OCI-M1 (cell line): ENCODE data around the gene OR2H2.
A peak's percentile ranks its signal among the peaks of the same experiment; 100 is the strongest.

ENCODE experiments used
- DNase-seq: peaks from one replicate; lab custom pipeline; 2025; lab: John Stamatoyannopoulos, UW

The OR2H2 gene

GRCh38 chr6:29584821-29585220 lies at the start of gene OR2H2:
Gene OR2H2 (plus strand): TSS chr6:29585121. CDS start chr6:29587945, 2,824 bp downstream.
- no peak for DNase-seq

DNA sequence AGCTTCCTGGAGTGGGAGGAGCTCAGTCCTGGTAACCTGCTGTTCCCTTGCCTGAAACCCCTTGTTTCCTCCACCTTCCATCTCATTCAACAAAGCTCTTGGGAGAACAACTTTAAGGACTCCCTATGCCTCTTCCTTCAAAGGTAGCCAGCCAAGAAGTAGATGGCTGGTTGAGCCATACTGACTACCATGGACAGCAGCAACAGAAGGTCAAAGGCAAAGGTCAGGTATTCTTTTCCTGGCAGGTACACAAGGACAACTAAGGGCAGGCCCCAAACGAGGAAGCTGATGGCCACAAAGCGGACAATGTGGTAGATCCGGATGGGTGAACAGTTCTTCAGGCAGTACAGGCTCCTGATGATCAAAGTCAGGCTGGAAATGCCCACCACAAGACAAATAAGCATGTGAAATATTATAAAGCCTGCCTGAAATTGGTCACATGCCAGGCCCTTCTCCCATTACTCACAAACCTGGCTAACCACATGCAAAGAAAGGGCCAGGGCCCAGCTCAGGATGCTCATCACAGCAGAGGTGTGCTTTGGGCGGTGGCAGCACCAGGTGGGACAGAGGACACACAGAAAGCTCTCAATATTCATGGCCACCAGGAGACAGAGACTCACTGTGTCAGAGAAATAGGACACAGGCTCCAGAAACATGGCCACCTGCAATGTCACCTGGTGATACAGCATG lies 47.1 kb upstream of the OR2H2 start:
- no peak for DNase-seq

DNA sequence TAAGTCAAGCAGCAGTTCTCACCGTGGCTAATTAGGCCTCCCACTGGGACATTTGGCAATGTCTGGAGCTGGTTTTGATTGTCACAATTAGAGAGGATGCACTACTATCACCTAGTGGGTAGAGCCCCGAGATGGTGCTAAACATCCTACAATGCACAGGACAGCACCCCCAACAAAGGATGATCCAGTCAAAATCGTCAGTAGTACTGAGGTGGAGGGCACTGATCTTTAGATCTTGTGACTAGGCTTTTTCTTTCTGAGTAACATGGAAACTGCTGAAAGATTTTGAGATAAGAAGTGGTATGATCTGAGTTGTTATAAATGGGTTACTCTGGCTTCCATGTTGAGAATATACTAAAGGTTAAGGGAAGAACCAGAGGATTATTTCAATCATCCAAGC lies 37.3 kb upstream of the OR2H2 start:
- DNase-seq, result no peak

GRCh38 chr6:29552512-29553051 lies 32.3 kb upstream of the OR2H2 start:
- peak; percentile 85 for DNase-seq

GRCh38 chr6:29553268-29554057 lies 31.5 kb upstream of the OR2H2 start:
- DNase-seq, result no peak

GRCh38 chr6:29554764-29555163 lies 30.2 kb upstream of the OR2H2 start:
- DNase-seq, result no peak

GRCh38 chr6:29557320-29557719 lies 27.6 kb upstream of the OR2H2 start:
- peak; percentile 36 for DNase-seq

DNA sequence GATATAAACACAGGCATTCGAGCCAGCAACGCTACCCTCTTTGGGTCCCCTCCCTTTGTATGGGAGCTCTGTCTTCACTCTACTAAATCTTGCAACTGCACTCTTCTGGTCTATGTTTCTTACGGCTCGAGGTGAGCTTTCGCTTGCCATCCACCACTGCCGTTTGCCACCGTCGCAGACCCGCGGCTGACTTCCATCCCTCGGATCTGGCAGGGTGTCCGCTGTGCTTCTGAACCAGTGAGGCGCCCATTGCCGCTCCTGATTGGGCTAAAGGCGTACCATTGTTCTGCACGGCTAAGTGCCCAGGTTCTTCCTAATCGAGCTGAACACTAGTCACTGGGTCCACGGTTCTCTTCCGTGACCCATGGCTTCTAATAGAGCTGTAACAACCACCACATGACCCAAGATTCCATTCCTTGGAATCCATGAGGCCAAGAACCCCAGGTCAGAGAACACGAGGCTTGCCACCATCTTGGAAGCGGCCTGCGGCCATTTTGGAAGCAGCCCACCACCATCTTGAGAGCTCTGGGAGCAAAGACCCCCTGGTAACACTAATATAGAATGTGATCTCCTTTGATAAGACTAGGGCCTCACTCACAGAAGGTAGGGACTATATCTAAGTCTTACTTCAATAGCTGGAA lies 26.4 kb upstream of the OR2H2 start:
- no peak for DNase-seq

DNA sequence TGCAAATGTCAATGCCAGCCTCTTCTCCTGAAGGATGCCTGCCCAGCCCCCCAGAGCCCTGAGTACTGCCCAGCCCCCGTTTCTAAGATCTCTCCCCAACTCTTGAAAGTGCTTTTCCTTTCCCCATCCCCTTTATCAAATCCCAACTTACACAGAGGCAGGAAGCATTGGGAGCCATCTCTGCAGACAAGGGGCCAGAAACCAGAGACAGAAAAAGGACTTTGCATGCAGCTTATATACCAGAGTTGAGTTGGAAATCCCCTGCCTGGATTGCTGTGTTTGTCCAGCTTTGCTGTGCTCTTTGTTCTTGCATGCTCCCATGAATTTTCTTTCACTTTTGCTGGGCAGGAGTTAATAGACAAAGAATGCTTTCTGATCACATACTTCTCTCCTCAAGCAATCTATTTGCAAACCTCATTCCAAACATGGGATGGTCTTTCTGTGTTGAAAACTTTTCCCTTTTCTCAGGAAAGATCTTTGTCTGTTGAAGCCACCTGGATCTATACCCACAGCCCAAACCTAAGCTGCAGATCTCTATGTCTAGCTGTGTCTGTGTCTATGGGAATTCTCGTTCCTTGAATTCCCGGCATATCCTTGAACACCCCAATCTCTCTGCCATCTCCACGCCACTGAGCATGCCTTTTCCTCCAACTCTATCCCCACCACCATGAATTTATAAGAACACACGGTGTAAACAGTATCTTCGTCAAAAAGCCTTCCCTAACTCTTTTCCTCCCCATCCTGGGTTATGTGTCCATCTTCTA lies 25.2 kb upstream of the OR2H2 start, which contains the start of gene UBD:
TSS of gene UBD (minus strand) at position 209 of the 764 bp plus-strand sequence. CDS start at position 178, 31 bp downstream.
- DNase-seq, result peak; percentile 9

GRCh38 chr6:29561091-29561490 lies 23.8 kb upstream of the OR2H2 start:
- DNase-seq, result no peak

- no peak for DNase-seq
Measured at GRCh38 chr6:29561606-29562181, 23.2 kb upstream of the OR2H2 start.

GRCh38 chr6:29563435-29563965 lies 21.4 kb upstream of the OR2H2 start:
- DNase-seq, result peak; percentile 56

DNA sequence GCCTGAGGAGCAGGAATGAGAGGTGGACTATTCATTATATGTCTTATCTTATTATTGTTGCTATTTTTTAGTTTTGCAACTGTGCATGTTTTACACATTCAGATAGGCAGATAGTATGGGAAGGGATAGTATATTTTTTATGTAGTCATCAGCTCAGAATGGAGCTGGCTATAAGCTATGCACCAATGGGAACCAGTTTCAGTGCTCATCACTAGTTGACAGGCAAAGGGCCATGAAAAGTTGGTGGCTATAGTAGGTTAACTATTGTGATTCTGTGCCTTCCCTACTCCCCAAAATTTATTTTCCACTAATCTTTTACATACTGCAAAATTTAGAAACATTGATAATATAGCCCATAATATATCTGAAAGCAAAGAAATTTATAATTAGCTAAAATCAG lies 20.0 kb upstream of the OR2H2 start:
- DNase-seq, result peak; percentile 8

GRCh38 chr6:29566856-29567255 lies 18.1 kb upstream of the OR2H2 start:
- no peak for DNase-seq

GRCh38 chr6:29567541-29567940 lies 17.4 kb upstream of the OR2H2 start:
- DNase-seq, result no peak

DNA sequence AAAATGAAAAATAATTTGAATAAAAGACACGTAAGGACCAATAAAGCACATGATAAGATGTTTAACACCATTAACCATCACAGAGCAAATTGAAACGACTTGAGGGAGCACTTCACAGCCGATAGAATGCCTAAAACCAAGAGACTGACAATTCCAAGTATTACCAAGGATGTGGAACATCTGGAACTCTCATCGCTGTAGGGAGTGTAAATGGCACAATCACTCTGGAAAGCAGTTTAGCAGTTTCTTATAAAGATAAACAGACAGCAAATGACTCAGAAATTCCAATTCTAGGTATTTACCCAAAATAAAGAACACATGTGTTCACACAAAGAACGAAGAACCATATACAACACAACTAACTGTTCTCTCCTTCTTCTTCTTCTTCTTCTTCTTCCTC lies 16.9 kb upstream of the OR2H2 start:
- peak; percentile 14 for DNase-seq

DNA sequence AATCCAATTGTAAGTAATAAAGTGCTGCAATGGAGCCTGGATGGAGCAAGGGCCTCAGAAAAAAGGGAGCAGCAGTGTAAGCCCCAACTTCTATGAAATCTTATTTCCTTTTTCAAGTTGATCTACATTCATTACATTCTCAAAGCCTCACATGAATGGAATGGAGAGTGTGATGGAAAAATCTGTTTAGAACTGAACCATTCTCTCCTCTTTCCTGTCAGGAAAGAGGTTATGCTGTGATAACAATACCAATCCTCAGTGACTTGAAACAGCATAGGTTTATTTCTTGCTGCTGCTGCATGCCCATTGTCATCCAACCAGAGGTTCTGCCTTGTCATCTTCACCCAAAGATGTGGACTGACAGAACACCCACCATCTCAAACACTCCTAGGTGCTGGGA lies 8.9 kb upstream of the OR2H2 start:
- DNase-seq, result no peak

DNA sequence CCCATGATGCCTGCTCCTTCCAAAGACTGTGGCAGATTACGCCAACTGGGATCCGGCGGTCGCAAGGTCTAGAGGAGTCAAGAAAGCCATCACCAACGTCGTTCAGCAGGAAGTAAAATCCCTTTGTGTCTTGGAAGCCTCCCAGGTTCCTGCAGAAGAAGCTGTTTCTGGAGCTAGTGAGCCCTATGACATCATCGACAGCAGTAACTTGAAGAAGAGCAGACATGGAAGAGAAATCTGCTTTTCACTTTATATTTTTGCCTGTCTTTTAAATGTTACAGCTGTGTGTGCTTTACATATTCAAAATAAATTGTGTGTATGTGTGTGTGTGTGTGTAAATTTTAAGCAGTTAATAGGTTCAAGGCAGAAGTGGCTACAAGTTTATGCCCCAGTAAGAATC lies 7.4 kb upstream of the OR2H2 start:
- no peak for DNase-seq

- DNase-seq, result peak; percentile 84
Measured at GRCh38 chr6:29589423-29590048, 4.6 kb downstream of the OR2H2 start.

DNA sequence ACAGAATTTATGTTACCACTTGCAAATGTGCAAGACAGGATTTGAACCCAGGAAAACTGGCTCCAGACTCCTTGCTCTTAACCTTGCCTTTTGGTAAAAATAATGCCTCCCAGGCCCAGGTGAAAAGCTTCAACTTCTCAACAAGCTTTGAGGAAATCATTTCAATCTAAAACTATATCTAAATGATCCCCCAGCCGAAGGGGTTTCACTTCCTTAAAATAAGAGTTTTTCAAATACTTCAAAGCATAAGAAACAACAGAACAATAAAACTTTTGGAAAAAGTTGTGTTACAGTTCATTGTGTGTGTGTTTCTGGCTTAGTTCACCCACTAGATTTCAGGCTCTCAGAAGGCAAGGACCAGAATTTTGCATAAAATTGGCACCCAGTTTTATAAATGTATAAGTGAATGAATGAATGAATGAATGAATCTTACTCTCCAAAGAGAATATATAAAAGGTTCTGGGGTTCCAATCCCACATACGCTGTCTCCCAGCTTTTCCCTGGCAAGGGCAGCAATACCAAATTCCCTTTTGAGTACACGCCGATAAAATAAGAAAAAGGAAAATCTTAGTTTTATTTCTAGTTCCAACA lies 5.4 kb downstream of the OR2H2 start:
- DNase-seq, result no peak
